ENCODE data around the gene F13B. TPM values are rescaled to one million over a fixed set of nuclear protein-coding genes. Genes with fewer than 3 reads are reported as not detected.

Gene F13B
- total and polyA plus RNA-seq, 2 donors (not counting 3 experiments of a cell fraction or from before 2014, with no cell fraction given), result not detected

GRCh38 chr1:197013234-197013633 is 53.8 kb downstream of the F13B start:
- no peaks in the 10 kb centered on the region for H3K36me3 ChIP-seq (ENCODE audit: control insufficient read depth in 2 of 2, extremely low read depth in 1 of 2, insufficient read depth in 2 of 2, low read length in 2 of 2)
- H3K9me3 ChIP-seq (replicated peaks; ENCODE audit: control insufficient read depth, insufficient read depth, low read length), result no peaks in the 10 kb centered on the region
- H3K4me3 ChIP-seq (replicated peaks in 1 of 3; ENCODE audit: insufficient read depth in 1 of 3, low read depth in 1 of 3, low read length in 3 of 3), result no peak overlapping the region
- no peaks in the 10 kb centered on the region for H3K4me1 ChIP-seq (ENCODE audit: control insufficient read depth, extremely low read depth, insufficient read depth, low read length)
- ChIA-PET POLR2A (no interaction called here), CTCF (interaction anchor here (1.5 kb wide), 1 partner anchor 16 kb away, joined by 3 read pairs; no protein-coding TSS in a partner anchor)
- no peaks in the 10 kb centered on the region for H3K9me1 ChIP-seq (replicated peaks; ENCODE audit: control insufficient read depth, extremely low read depth, insufficient read depth, low read length)
- H3K9ac ChIP-seq (replicated peaks; ENCODE audit: extremely low read depth, insufficient read depth, low read length), result no peak overlapping the region
- DNase-seq (ENCODE audit: low read depth, low spot score) (no peak), FAIRE-seq (no peak)
- TF ChIP-seq GATA2 (IDR thresholded peaks at IDR 0.05; ENCODE audit: insufficient read depth, insufficient read length, low read depth, low read length) (no peak), MAX (IDR thresholded peaks at IDR 0.05; ENCODE audit: insufficient read depth, insufficient read length) (no peak), MYC (IDR thresholded peaks at IDR 0.05; ENCODE audit: low read depth, low read length) (no peak), POLR2AphosphoS5 (IDR thresholded peaks at IDR 0.05; ENCODE audit: insufficient read depth, low read depth, low read length) (no peak), CTCF (IDR thresholded peaks at IDR 0.05; ENCODE audit: extremely low read depth in 1 of 2, insufficient read depth in 1 of 2, low read depth in 1 of 2, low read length in 2 of 2) (no peak), POLR2A (IDR thresholded peaks at IDR 0.05; ENCODE audit: low read depth, low read length) (no peak), FOS (IDR thresholded peaks at IDR 0.05; ENCODE audit: borderline replicate concordance, insufficient read depth, low read length) (no peak), JUN (IDR thresholded peaks at IDR 0.05; ENCODE audit: borderline replicate concordance, insufficient read depth, insufficient read length, low read depth) (no peak), EZH2 (IDR thresholded peaks at IDR 0.05; ENCODE audit: borderline replicate concordance, low read depth, low read length, severe bottlenecking) (no peak)
- H3K79me2 ChIP-seq (ENCODE audit: control insufficient read depth, insufficient read depth, low read length), result no peaks in the 10 kb centered on the region
- no TSS peak for BruUV-seq (replicated peaks)
- H2AFZ ChIP-seq (ENCODE audit: low read depth, low read length), result no peak overlapping the region
- no peak overlapping the region for H3K4me2 ChIP-seq (ENCODE audit: insufficient read depth, low read length)
- dilution Hi-C loops (cut with MboI; ENCODE audit: extremely low pct_ligation_motif_present, low sequenced_read_pairs) (no loop called here), intact Hi-C loops (cut with micrococcal nuclease) (no loop called here)
- H3K27ac ChIP-seq (ENCODE audit: insufficient read depth, low read depth, low read length), result no peak overlapping the region
- H3K27me3 ChIP-seq (ENCODE audit: control insufficient read depth in 2 of 2, insufficient read depth in 2 of 2, low read length in 2 of 2), result no peaks in the 10 kb centered on the region
- no peaks in the 10 kb centered on the region for H4K20me1 ChIP-seq (replicated peaks; ENCODE audit: control insufficient read depth, extremely low read depth, insufficient read depth, low read length)
